Measurements from ENCODE around the gene TP53. TPM values are rescaled to one million over a fixed set of nuclear protein-coding genes. Genes with fewer than 3 reads are reported as not detected.
"Not testable (repeated sequence)": the region's sequence is repeated elsewhere in the genome, so short reads cannot be mapped to it uniquely, and the experiment has no call there.

The TP53 gene
- polyA plus RNA-seq, 2 of the 4 experiments (the other 2 are of a cell fraction), result 59.4 to 65.9 TPM

GRCh38 chr17:7626307-7626706, 61.0 kb downstream of the TP53 start:
- Histone ChIP-seq H3K4me2 (peak overlapping the region; percentile 95), H3K4me3 (no peak overlapping the region), H3K9me3 (no peaks in the 10 kb centered on the region), H3K27ac (no peak overlapping the region), H3K4me1 (peaks cover 10% of the 10 kb centered on the region; the same call in 2 of the 3 replicates)
- ChIA-PET CTCF (interaction anchor here (1.3 to 14.2 kb wide), 8 partner anchors 7 to 90 kb away, joined by 4 to 130 read pairs (median 12); partner anchors contain the start of genes FXR2, MPDU1, SHBG and TP53), POLR2A (interaction anchor here (1.0 to 2.7 kb wide), 3 partner anchors 12 to 60 kb away, joined by 3 to 81 read pairs (median 34); partner anchors contain the start of genes FXR2, MPDU1, TP53 and WRAP53)
- TF ChIP-seq REST (IDR thresholded peaks at IDR 0.05) (no peak), RCOR1 (IDR thresholded peaks at IDR 0.05; ENCODE audit: low read depth, low read length) (no peak), FOXS1 (CRISPR knock-in tag; IDR thresholded peaks at IDR 0.05) (no peak), RFX5 (IDR thresholded peaks at IDR 0.05) (no peak), TFCP2L1 (CRISPR knock-in tag; IDR thresholded peaks at IDR 0.05) (no peak)
- DNase-seq (ENCODE audit: low read depth in 1 of 2, low spot score in 1 of 2), result no peak
- no peak for ATAC-seq
- 89% methylated on average over 7 of the region's 7 CpGs for WGBS (ENCODE audit: missing lambda C conversion rate)
- no peak for FAIRE-seq

DNA sequence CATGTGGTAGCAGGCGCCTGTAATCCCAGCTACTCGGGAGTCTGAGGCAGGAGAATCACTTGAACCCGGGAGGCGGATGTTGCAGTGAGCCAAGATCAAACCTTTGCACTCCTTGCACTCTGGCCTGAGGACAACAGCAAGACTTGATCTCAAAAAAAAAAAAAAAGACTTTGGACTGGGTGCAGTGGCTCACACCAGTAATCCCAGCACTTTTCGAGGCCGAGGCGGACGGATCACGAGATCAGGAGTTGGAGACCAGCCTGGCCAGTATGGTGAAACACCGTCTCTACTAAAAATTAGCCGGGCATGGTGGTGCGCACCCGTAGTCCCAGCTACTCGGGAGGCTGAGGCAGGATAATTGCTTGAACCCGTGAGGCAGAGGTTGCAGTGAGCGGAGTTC, 61.5 kb downstream of the TP53 start:
- peaks cover 10% of the 10 kb centered on the region; the same call in 2 of the 3 replicates for H3K4me1 ChIP-seq
- CTCF ChIA-PET, result interaction anchor here (0.7 to 14.2 kb wide), 5 partner anchors 8 to 102 kb away, joined by 3 to 130 read pairs (median 19); partner anchors contain the start of genes FXR2, SHBG, TP53 and WRAP53
- ATAC-seq; POLR2A ChIA-PET; DNase-seq (ENCODE audit: low read depth in 1 of 2, low spot score in 1 of 2); FAIRE-seq; H3K4me3 ChIP-seq; H3K4me2 ChIP-seq; H3K27ac ChIP-seq; H3K9me3 ChIP-seq: not testable (repeated sequence)
- 95% methylated on average over 16 of the region's 16 CpGs for WGBS (ENCODE audit: missing lambda C conversion rate)

DNA sequence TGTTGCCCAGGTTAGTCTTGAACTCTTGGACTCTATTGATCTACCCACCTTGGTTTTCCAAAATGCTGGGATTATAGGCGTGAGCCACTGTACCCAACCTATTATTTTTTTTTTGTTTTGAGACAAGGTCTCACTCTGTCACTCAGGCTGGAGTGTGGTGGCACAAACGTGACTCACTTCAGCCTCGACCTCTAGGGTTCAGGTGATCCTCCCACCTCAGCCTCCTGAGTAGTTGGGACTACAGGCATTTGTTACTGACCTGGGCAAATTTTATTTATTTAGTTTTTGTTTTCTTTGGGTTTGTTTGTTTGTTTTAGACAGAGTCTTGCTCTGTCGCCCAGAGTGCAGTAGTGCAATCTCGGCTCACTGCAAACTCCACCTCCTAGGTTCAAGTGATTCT, 63.6 kb downstream of the TP53 start:
- Histone ChIP-seq H3K4me1 (peaks cover 10% of the 10 kb centered on the region; the same call in 2 of the 3 replicates), H3K4me3 (no peak overlapping the region), H3K9me3 (no peaks in the 10 kb centered on the region), H3K27ac (no peak overlapping the region), H3K4me2 (no peak overlapping the region)
- WGBS (ENCODE audit: missing lambda C conversion rate), result 64% methylated on average over 5 of the region's 5 CpGs
- TF ChIP-seq HDAC2 (IDR thresholded peaks at IDR 0.05), result no peak
- TF ChIP-seq NR3C1 (IDR thresholded peaks at IDR 0.05), result no peak
- TF ChIP-seq JUN (IDR thresholded peaks at IDR 0.05), result no peak
- TF ChIP-seq RFX5 (IDR thresholded peaks at IDR 0.05), result no peak
- no peak for TF ChIP-seq NPAS2 (CRISPR knock-in tag; IDR thresholded peaks at IDR 0.05; ENCODE audit: borderline replicate concordance)
- TF ChIP-seq, protein P1, sequence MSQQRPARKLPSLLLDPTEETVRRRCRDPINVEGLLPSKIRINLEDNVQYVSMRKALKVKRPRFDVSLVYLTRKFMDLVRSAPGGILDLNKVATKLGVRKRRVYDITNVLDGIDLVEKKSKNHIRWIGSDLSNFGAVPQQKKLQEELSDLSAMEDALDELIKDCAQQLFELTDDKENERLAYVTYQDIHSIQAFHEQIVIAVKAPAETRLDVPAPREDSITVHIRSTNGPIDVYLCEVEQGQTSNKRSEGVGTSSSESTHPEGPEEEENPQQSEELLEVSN (IDR thresholded peaks at IDR 0.05; ENCODE audit: borderline replicate concordance, low read depth), result no peak
- no peak for TF ChIP-seq EHF (CRISPR knock-in tag; IDR thresholded peaks at IDR 0.05)
- TF ChIP-seq RARB (CRISPR knock-in tag; IDR thresholded peaks at IDR 0.05), result no peak
- TF ChIP-seq RNF2 (IDR thresholded peaks at IDR 0.05; ENCODE audit: borderline replicate concordance, low read depth), result no peak
- TF ChIP-seq CBX2 (IDR thresholded peaks at IDR 0.05; ENCODE audit: borderline replicate concordance, low read depth), result no peak
- TF ChIP-seq FOSB (CRISPR knock-in tag; IDR thresholded peaks at IDR 0.05), result no peak
- TF ChIP-seq ESRRA (IDR thresholded peaks at IDR 0.05; ENCODE audit: borderline replicate concordance, low read length), result no peak
- no peak for TF ChIP-seq ZNF302 (CRISPR knock-in tag; IDR thresholded peaks at IDR 0.05)
- no peak for TF ChIP-seq HOXA7 (CRISPR knock-in tag; IDR thresholded peaks at IDR 0.05)
- TF ChIP-seq SMC3 (IDR thresholded peaks at IDR 0.05), result no peak
- ChIA-PET POLR2A (no interaction called here), CTCF (interaction anchor here (1.6 to 14.2 kb wide), 3 partner anchors 10 to 64 kb away, joined by 5 to 130 read pairs (median 19); partner anchors contain the start of genes SHBG, TP53 and WRAP53)
- FAIRE-seq (no peak), DNase-seq (ENCODE audit: low read depth in 1 of 2, low spot score in 1 of 2) (no peak), ATAC-seq (no peak)

Measured in A549 (cell line).